NAMALWA (cell line): ENCODE results near the gene MLEC.
A peak's percentile ranks its signal among the peaks of the same experiment; 100 is the strongest.

Experiments used
- DNase-seq: peaks from one replicate; pipeline ENCODE4 v3.0.0-alpha.2; 2015; ENCODE audit warnings: low spot score

The MLEC gene

DNA sequence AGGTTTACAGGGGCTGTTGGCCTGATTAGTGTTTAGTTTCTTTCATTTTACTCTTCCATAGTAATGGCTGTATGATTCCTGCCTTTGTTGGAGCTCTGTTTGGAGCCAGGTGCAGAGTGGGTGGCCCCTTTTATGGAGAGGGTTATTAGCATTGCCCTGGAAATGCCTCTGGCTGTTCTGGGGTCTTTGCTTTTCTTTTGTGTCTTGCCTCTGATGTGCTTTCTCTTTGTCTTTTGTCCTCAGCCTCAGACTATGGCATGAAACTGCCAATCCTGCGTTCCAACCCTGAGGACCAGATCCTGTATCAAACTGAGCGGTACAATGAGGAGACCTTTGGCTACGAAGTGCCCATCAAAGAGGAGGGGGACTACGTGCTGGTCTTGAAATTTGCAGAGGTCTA lies 6.9 kb downstream of the MLEC start:
- DNase-seq = no peak

GRCh38 chr12:120696626-120697025 lies 9.7 kb downstream of the MLEC start:
- DNase-seq = no peak

DNA sequence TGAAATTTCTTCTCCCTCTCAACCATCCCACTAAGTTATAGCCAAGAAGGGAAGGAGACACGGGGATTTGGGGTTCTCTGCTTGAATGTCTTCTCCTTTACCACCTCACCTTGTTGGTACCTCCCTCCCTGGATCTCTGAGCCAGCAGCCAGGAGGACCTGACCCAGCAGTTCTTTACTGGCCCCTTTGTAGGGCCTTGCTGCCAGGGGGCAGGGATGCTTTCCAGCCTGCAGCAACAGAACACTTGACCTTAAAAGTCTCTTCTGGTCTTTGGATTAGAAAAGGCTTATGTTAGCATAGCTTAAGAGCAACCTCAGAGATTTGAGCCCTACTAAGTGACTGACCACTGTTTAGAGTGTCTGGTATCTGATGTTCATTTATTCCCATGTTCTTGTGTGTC lies 10.4 kb downstream of the MLEC start:
- no peak for DNase-seq

GRCh38 chr12:120698665-120699064 lies 11.7 kb downstream of the MLEC start:
- no peak for DNase-seq

- DNase-seq = no peak
These were observed 12.6 kb downstream of the MLEC start for GRCh38 chr12:120699553-120699952.

- DNase-seq = no peak
These were observed 13.9 kb downstream of the MLEC start for GRCh38 chr12:120700886-120701285.

DNA sequence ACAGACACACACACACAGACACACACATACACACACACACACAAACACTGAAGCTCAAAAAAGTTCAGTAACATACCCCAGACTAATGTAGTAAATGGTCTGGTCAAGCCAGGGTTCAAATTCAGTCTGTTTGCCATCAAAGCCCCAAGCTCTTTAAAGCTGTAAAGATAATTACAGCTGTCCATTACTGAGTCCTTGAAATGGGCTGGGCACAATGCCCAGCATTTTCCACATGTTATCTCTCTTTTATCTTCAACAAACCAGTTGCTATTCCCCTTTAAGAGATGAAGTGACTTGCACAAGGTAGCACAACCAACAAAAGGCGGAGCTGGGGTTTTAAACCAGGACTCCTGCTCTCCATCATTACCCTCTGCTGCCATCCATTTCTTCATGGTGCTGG lies 15.7 kb downstream of the MLEC start:
- no peak for DNase-seq

- DNase-seq = no peak
These were observed 16.5 kb downstream of the MLEC start for GRCh38 chr12:120703311-120703942.

DNA sequence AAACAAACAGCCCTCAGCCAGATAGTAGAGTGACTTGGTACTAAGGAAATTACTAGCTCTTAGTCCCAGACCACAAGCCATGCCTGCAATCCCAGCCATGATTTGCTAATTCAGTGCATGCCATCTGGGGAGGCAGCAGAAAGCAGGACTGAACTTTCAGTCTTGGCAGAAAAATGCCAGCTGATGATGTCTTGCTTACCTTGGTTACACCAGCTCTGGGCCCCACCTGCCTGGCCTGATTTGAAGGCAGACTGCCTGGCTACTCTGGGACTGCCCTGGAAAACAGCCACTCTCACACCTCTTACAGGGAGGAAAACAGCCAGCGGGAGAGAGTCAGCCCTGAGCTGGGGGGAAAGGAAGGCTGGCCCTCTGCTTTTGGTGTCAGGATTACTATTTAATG lies 18.7 kb downstream of the MLEC start:
- no peak for DNase-seq

GRCh38 chr12:120706029-120706428 lies 19.1 kb downstream of the MLEC start:
- DNase-seq = no peak

GRCh38 chr12:120708651-120709050 lies 21.7 kb downstream of the MLEC start:
- DNase-seq = peak; percentile 12

- DNase-seq = peak; percentile 60
These were observed 23.3 kb downstream of the MLEC start, which contains the start of gene UNC119B for GRCh38 chr12:120710031-120710804. UNC119B (plus strand) TSS chr12:120710458; CDS start chr12:120710475, 17 bp downstream.

DNA sequence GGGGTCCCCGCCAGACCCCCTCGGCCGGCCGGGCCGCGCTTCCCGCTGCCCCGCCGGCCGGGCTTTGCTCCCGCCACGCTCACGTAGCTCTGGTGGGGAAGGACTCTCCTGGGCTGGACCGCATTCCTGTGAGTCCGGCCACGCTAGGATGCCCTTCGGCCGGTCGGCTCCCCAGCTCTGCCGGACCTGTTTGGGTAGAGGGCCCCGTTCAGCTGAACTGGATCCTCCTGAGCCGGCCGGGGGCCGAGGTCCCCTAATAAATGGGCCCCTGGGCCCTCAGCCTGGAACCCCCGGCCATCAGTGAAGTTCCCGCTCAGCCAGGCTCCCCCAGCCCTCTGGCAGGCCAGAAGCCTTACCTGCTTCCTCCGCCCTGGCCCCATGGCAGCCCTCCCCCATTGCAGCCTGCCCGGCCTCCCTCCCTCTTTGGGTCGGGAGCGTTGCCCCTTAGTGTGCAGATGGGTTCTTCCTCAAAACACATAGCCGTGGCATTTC lies 23.9 kb downstream of the MLEC start:
- DNase-seq = peak; percentile 46

- no peak for DNase-seq
These were observed 24.5 kb downstream of the MLEC start for GRCh38 chr12:120711411-120711810.

DNA sequence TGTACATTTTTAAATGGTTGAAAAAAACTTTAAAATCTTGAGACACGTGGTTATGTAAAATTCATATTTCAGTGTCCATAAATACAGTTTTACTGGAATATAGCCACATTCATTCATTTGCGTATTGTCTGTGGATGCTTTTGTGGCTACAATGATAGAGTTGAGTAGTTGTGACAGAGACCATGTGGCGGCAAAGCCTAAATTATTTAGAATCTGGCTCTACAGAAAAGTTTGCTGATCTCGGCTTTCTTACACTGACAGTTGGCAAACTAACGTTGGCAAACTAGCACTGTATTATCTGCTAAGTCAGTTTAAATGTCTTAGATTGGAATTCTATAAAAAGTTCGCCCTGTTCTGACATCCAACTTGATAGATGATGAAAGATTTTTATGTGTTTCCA lies 25.7 kb downstream of the MLEC start:
- no peak for DNase-seq

DNA sequence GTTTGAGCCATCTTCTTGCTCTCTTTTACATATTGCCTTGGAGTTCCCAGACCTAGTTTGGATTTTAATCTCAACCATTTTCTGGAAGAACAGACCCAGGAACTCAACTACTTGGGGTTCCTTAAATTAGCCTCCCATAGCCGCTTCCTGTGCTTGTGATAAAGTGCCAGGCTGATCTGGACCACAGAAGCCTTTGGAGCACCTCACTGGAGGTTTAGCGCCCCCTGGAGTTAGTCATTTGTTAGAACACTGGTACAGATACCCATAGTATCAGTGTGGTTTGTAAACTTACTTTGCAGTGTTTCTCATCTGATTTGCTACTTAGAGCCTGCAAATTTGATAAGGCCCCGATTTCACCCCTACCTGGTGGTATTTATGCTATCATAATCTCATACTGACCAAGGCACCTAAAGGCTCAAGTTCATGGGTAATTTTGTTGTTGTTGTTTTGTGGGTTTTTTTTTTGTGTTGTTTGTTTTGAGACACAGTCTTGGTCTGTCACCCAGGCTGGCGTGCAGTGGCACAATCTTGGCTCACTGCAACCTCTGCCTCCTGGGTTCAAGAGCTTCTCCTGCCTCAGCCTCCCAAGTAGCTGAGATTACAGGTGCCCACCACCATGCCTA lies 27.0 kb downstream of the MLEC start:
- DNase-seq = peak; percentile 90

DNA sequence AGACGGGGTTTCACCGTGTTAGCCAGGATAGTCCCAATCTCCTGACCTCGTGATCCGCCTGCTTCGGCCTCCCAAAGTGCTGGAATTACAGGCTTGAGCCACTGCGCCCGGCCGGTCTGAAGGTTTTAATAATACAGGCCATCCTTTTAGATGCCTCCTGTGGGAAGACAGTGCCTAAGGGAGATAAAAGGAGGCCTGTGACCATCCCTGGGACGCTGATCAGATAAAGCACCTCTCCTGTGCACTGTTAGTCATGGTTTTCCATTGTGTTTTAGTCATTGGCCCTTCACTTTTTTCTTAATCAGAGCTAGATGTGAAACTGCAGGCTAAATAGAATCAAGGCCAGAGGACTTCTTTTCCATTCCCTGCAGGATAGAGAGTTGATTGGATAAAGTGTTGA lies 31.1 kb downstream of the MLEC start:
- no peak for DNase-seq

DNA sequence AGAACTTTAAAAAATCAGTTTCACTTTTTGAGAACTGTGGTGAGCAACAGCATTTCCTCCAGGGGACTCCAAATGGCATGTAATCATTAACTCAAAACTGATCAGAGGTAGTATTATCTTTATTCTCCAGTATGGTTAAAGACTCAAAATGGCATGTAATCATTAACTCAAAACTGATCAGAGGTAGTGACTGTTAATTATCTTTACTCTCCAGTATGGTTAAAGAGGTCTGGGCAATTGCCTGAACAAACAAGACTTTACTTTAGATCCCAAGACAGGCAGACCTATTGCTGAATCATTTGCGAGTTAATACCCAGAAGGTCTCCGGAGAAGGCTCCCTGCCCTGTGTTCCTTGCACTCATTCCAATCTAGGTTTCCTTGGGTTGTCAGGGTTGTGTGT lies 32.1 kb downstream of the MLEC start:
- no peak for DNase-seq

DNA sequence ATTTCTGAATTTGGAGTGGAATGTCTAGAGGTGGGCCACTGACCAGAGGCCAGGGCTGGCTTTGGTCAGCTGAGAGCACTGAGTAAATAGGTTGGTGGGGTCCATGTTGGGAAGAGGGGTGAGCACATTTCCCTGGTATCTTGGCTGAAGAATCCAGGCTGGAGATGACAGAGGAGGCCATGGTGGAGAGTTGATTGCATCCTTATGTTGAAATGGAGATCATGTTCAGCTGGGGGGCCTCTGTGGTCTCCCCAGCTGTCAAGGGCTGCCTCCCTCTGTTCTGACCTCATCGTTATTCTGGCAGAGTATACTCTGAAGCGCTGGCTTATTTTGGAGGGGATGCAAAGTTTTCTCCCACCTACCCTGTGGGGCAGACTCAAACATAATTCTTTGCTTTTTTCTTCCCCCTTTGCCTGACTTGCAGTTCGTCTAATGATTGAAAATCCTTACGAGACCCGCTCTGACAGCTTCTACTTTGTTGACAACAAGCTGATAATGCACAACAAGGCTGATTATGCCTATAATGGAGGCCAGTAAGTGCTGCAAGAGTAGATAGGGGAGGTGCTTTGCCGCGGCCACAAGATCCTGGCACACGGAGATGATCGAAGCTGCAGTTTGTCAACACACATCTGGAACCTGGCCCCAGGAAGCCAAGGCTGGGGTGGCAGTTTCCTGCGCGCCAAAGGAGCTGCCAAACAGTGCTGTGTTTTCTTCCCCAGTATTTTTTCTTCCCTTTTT lies 32.7 kb downstream of the MLEC start:
- no peak for DNase-seq

- DNase-seq = no peak
These were observed 33.5 kb downstream of the MLEC start for GRCh38 chr12:120720234-120720986.

DNA sequence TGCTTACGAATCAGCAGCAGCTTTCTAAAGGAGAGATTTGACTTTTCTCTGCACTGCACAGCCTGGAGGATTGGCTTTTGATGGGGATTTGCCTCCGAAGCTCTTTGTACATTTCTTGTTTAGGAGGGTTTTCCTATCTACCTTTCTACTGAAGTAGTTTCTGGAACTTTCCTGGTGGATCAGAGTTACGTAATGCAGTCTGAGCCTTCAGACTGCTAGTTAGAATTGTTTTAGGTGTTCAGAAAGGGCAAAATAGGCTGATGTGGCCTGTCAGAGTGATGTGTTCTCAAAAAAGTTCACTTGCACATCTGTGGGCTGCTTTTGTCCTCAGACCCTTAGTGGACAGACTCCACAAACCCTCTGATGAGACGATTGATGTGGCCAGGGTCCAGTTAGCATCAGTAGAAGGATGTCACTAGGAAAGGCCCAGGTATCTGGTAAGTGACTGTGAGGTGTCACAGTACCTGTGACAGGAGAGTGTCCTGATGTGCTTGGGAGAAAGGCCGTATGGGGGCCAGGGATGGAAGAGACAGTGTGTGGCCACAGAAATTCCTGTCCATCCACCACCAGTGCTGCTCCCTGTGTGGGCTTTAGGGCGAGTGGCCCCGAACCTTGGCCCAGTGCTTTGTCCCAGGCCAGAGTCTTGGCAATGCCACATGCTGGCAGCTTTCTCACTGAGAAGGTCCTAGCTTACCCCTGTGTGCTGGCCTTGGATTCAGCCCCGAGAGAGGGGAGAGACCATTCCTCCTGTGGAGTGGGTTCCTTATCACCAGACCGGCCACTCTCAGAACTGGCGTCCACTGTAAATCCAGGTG lies 34.2 kb downstream of the MLEC start:
- DNase-seq = no peak
